ENCODE measurements around the gene SGIP1.

SGIP1 gene

GRCh38 chr1:66549017-66549416, 15.1 kb downstream of the SGIP1 start:
- H2AFZ ChIP-seq (ENCODE audit: low read depth, low read length) = no peak overlapping the region

GRCh38 chr1:66550243-66550642, 16.3 kb downstream of the SGIP1 start:
- no peaks in the 10 kb centered on the region for H3K4me1 ChIP-seq (ENCODE audit: insufficient read depth, low read length)
- H2AFZ ChIP-seq (ENCODE audit: low read depth, low read length) = no peak overlapping the region
- no peaks in the 10 kb centered on the region for H3K9me3 ChIP-seq (ENCODE audit: low read length)
- no peak overlapping the region for H3K4me3 ChIP-seq (ENCODE audit: low read length)
- H3K27me3 ChIP-seq (ENCODE audit: insufficient read depth, low read length) = no peaks in the 10 kb centered on the region
- H3K36me3 ChIP-seq (ENCODE audit: insufficient read depth, low read length) = no peaks in the 10 kb centered on the region

More at GRCh38 chr1:66549017-66549416, 15.1 kb downstream of the SGIP1 start:
- no peak overlapping the region for H3K4me3 ChIP-seq (ENCODE audit: low read length)
- no peaks in the 10 kb centered on the region for H3K4me1 ChIP-seq (ENCODE audit: insufficient read depth, low read length)
- H3K27me3 ChIP-seq (ENCODE audit: insufficient read depth, low read length) = no peaks in the 10 kb centered on the region
- H3K36me3 ChIP-seq (ENCODE audit: insufficient read depth, low read length) = no peaks in the 10 kb centered on the region
- no peaks in the 10 kb centered on the region for H3K9me3 ChIP-seq (ENCODE audit: low read length)

- Histone ChIP-seq H3K36me3 (ENCODE audit: insufficient read depth, low read length) (no peaks in the 10 kb centered on the region), H3K9me3 (ENCODE audit: low read length) (no peaks in the 10 kb centered on the region), H2AFZ (ENCODE audit: low read depth, low read length) (no peak overlapping the region), H3K4me3 (ENCODE audit: low read length) (no peak overlapping the region), H3K27me3 (ENCODE audit: insufficient read depth, low read length) (no peaks in the 10 kb centered on the region), H3K4me1 (ENCODE audit: insufficient read depth, low read length) (no peaks in the 10 kb centered on the region)
Observed at GRCh38 chr1:66552287-66552686, 18.3 kb downstream of the SGIP1 start.

GRCh38 chr1:66552829-66553228, 18.9 kb downstream of the SGIP1 start:
- Histone ChIP-seq H3K27me3 (ENCODE audit: insufficient read depth, low read length) (no peaks in the 10 kb centered on the region), H3K9me3 (ENCODE audit: low read length) (no peaks in the 10 kb centered on the region), H2AFZ (ENCODE audit: low read depth, low read length) (no peak overlapping the region), H3K4me3 (ENCODE audit: low read length) (no peak overlapping the region), H3K4me1 (ENCODE audit: insufficient read depth, low read length) (no peaks in the 10 kb centered on the region), H3K36me3 (ENCODE audit: insufficient read depth, low read length) (no peaks in the 10 kb centered on the region)

- Histone ChIP-seq H3K36me3 (ENCODE audit: insufficient read depth, low read length) (no peaks in the 10 kb centered on the region), H3K9me3 (ENCODE audit: low read length) (no peaks in the 10 kb centered on the region), H3K4me1 (ENCODE audit: insufficient read depth, low read length) (no peaks in the 10 kb centered on the region), H2AFZ (ENCODE audit: low read depth, low read length) (no peak overlapping the region), H3K4me3 (ENCODE audit: low read length) (no peak overlapping the region), H3K27me3 (ENCODE audit: insufficient read depth, low read length) (no peaks in the 10 kb centered on the region)
Observed at GRCh38 chr1:66553846-66554245, 19.9 kb downstream of the SGIP1 start.

GRCh38 chr1:66556161-66556611, 22.2 kb downstream of the SGIP1 start:
- no peaks in the 10 kb centered on the region for H3K27me3 ChIP-seq (ENCODE audit: insufficient read depth, low read length)
- no peaks in the 10 kb centered on the region for H3K9me3 ChIP-seq (ENCODE audit: low read length)
- no peaks in the 10 kb centered on the region for H3K4me1 ChIP-seq (ENCODE audit: insufficient read depth, low read length)
- H3K36me3 ChIP-seq (ENCODE audit: insufficient read depth, low read length) = no peaks in the 10 kb centered on the region
- H3K4me3 ChIP-seq (ENCODE audit: low read length) = no peak overlapping the region
- H2AFZ ChIP-seq (ENCODE audit: low read depth, low read length) = no peak overlapping the region

- no peaks in the 10 kb centered on the region for H3K4me1 ChIP-seq (ENCODE audit: insufficient read depth, low read length)
- H3K4me3 ChIP-seq (ENCODE audit: low read length) = no peak overlapping the region
- no peaks in the 10 kb centered on the region for H3K27me3 ChIP-seq (ENCODE audit: insufficient read depth, low read length)
- no peak overlapping the region for H2AFZ ChIP-seq (ENCODE audit: low read depth, low read length)
- H3K9me3 ChIP-seq (ENCODE audit: low read length) = no peaks in the 10 kb centered on the region
- H3K36me3 ChIP-seq (ENCODE audit: insufficient read depth, low read length) = no peaks in the 10 kb centered on the region
Observed at GRCh38 chr1:66557157-66557556, 23.2 kb downstream of the SGIP1 start.

GRCh38 chr1:66559517-66559916, 25.6 kb downstream of the SGIP1 start:
- H3K27me3 ChIP-seq (ENCODE audit: insufficient read depth, low read length) = no peaks in the 10 kb centered on the region
- H3K4me1 ChIP-seq (ENCODE audit: insufficient read depth, low read length) = no peaks in the 10 kb centered on the region
- no peak overlapping the region for H3K4me3 ChIP-seq (ENCODE audit: low read length)
- no peaks in the 10 kb centered on the region for H3K36me3 ChIP-seq (ENCODE audit: insufficient read depth, low read length)
- H2AFZ ChIP-seq (ENCODE audit: low read depth, low read length) = no peak overlapping the region
- H3K9me3 ChIP-seq (ENCODE audit: low read length) = no peaks in the 10 kb centered on the region

GRCh38 chr1:66562561-66562960, 28.6 kb downstream of the SGIP1 start:
- no peak overlapping the region for H3K4me3 ChIP-seq (ENCODE audit: low read length)
- no peaks in the 10 kb centered on the region for H3K4me1 ChIP-seq (ENCODE audit: insufficient read depth, low read length)
- peaks cover 2% of the 10 kb centered on the region for H3K27me3 ChIP-seq (ENCODE audit: insufficient read depth, low read length)
- no peaks in the 10 kb centered on the region for H3K36me3 ChIP-seq (ENCODE audit: insufficient read depth, low read length)
- H2AFZ ChIP-seq (ENCODE audit: low read depth, low read length) = no peak overlapping the region
- no peaks in the 10 kb centered on the region for H3K9me3 ChIP-seq (ENCODE audit: low read length)

GRCh38 chr1:66563094-66563800, 29.3 kb downstream of the SGIP1 start:
- no peak overlapping the region for H3K4me3 ChIP-seq (ENCODE audit: low read length)
- no peaks in the 10 kb centered on the region for H3K4me1 ChIP-seq (ENCODE audit: insufficient read depth, low read length)
- no peaks in the 10 kb centered on the region for H3K9me3 ChIP-seq (ENCODE audit: low read length)
- no peaks in the 10 kb centered on the region for H3K36me3 ChIP-seq (ENCODE audit: insufficient read depth, low read length)
- H3K27me3 ChIP-seq (ENCODE audit: insufficient read depth, low read length) = peaks cover 2% of the 10 kb centered on the region
- H2AFZ ChIP-seq (ENCODE audit: low read depth, low read length) = no peak overlapping the region

GRCh38 chr1:66563941-66564630, 30.1 kb downstream of the SGIP1 start:
- H3K27me3 ChIP-seq (ENCODE audit: insufficient read depth, low read length) = peaks cover 2% of the 10 kb centered on the region
- H2AFZ ChIP-seq (ENCODE audit: low read depth, low read length) = no peak overlapping the region
- H3K9me3 ChIP-seq (ENCODE audit: low read length) = no peaks in the 10 kb centered on the region
- H3K4me3 ChIP-seq (ENCODE audit: low read length) = no peak overlapping the region
- no peaks in the 10 kb centered on the region for H3K36me3 ChIP-seq (ENCODE audit: insufficient read depth, low read length)
- H3K4me1 ChIP-seq (ENCODE audit: insufficient read depth, low read length) = no peaks in the 10 kb centered on the region

GRCh38 chr1:66570196-66570595, 36.2 kb downstream of the SGIP1 start:
- H2AFZ ChIP-seq (ENCODE audit: low read depth, low read length) = no peak overlapping the region
- no peak overlapping the region for H3K4me3 ChIP-seq (ENCODE audit: low read length)
- no peaks in the 10 kb centered on the region for H3K9me3 ChIP-seq (ENCODE audit: low read length)
- H3K27me3 ChIP-seq (ENCODE audit: insufficient read depth, low read length) = no peaks in the 10 kb centered on the region
- H3K4me1 ChIP-seq (ENCODE audit: insufficient read depth, low read length) = no peaks in the 10 kb centered on the region
- no peaks in the 10 kb centered on the region for H3K36me3 ChIP-seq (ENCODE audit: insufficient read depth, low read length)

- Histone ChIP-seq H3K36me3 (ENCODE audit: insufficient read depth, low read length) (no peaks in the 10 kb centered on the region), H2AFZ (ENCODE audit: low read depth, low read length) (no peak overlapping the region), H3K27me3 (ENCODE audit: insufficient read depth, low read length) (no peaks in the 10 kb centered on the region), H3K4me3 (ENCODE audit: low read length) (no peak overlapping the region), H3K9me3 (ENCODE audit: low read length) (no peaks in the 10 kb centered on the region), H3K4me1 (ENCODE audit: insufficient read depth, low read length) (no peaks in the 10 kb centered on the region)
Observed at GRCh38 chr1:66571789-66572188, 37.8 kb downstream of the SGIP1 start.
